ENCODE data around the gene SAXO1.

- TF ChIP-seq, protein P1, sequence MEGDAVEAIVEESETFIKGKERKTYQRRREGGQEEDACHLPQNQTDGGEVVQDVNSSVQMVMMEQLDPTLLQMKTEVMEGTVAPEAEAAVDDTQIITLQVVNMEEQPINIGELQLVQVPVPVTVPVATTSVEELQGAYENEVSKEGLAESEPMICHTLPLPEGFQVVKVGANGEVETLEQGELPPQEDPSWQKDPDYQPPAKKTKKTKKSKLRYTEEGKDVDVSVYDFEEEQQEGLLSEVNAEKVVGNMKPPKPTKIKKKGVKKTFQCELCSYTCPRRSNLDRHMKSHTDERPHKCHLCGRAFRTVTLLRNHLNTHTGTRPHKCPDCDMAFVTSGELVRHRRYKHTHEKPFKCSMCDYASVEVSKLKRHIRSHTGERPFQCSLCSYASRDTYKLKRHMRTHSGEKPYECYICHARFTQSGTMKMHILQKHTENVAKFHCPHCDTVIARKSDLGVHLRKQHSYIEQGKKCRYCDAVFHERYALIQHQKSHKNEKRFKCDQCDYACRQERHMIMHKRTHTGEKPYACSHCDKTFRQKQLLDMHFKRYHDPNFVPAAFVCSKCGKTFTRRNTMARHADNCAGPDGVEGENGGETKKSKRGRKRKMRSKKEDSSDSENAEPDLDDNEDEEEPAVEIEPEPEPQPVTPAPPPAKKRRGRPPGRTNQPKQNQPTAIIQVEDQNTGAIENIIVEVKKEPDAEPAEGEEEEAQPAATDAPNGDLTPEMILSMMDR (IDR thresholded peaks at IDR 0.05) = no peak
- TF ChIP-seq POLR2A (IDR thresholded peaks at IDR 0.05) = no peak
Observed at GRCh38 chr9:18971909-18972308, 61.1 kb downstream of the SAXO1 start.

Data from testis (tissue), 2 donors.